Body of pancreas (tissue), 4 donors: ENCODE results near the gene LHCGR.

Experiments
- CTCF ChIP-seq, 7 experiments: fragments of 450-650 bp in 4 of 7; fragments of 200-600 bp in 3 of 7; sonication (generic) in 3 of 7; IDR thresholded peaks; one replicate each; pipeline ENCODE4 v1.5.1; 2016 to 2019; ENCODE audit warnings: antibody characterized with exemption in 7 of 7
- POLR2A ChIP-seq, 3 donors: fragments of 450-650 bp; IDR thresholded peaks; one replicate each; pipeline ENCODE4 v1.6.1; 2016; ENCODE audit warnings: antibody characterized with exemption in 3 of 3, mild to moderate bottlenecking in 2 of 3

- TF ChIP-seq CTCF (IDR thresholded peaks at IDR 0.05) (no peak), POLR2A (IDR thresholded peaks at IDR 0.05) (no peak)
These were observed 104.2 kb downstream of the LHCGR start for GRCh38 chr2:48651158-48651790.
